DND-41 (cell line): ENCODE data around the gene EFHD2.

Source experiments
- ATAC-seq: fragments of 200-7000 bp; cut with Tn5 transposase; 3 replicates; pipeline ENCODE4 v1.9.1; 2021; ENCODE audit warnings: low read depth; ENCODE audit not compliant: insufficient read depth
- DNase-seq: peaks from one replicate; pipeline ENCODE4 v3.0.0-alpha.2; 2020
- H2AFZ ChIP-seq: 2 replicates; pipeline ENCODE4 v1.6.0; 2012; ENCODE audit warnings: low read depth, low read length
- H3K27ac ChIP-seq: 2 replicates; pipeline ENCODE4 v1.5.1; 2012; ENCODE audit warnings: low read length, inconsistent platforms
- H3K27me3 ChIP-seq: fragments of 200-600 bp; sonication (generic); 2 replicates; pipeline ENCODE4 v1.6.0; 2012; ENCODE audit warnings: low read length, mild to moderate bottlenecking, inconsistent platforms; ENCODE audit not compliant: insufficient read depth, poor library complexity
- H3K36me3 ChIP-seq: 2 replicates; pipeline ENCODE4 v1.5.1; 2012; ENCODE audit warnings: low read length, inconsistent platforms; ENCODE audit not compliant: insufficient read depth
- H3K4me1 ChIP-seq: 2 replicates; pipeline ENCODE4 v1.5.1; 2012; ENCODE audit warnings: mild to moderate bottlenecking, low read length; ENCODE audit not compliant: insufficient read depth
- H3K4me2 ChIP-seq: 2 replicates; pipeline ENCODE4 v1.6.0; 2012; ENCODE audit warnings: mild to moderate bottlenecking, moderate library complexity, low read length, inconsistent platforms; ENCODE audit not compliant: insufficient read depth
- H3K4me3 ChIP-seq, 2 experiments: fragments of 200-600 bp in 1 of 2; shearing (Covaris generic) in 1 of 2; 2 replicates each; pipeline ENCODE4 v1.5.1; 2012 to 2016; ENCODE audit warnings: inconsistent platforms in 2 of 2, low read length in 2 of 2, mild to moderate bottlenecking in 2 of 2, low read depth in 1 of 2, moderate library complexity in 1 of 2
- H3K79me2 ChIP-seq: 2 replicates; pipeline ENCODE4 v1.6.0; 2012; ENCODE audit warnings: low read length, inconsistent platforms; ENCODE audit not compliant: insufficient read depth
- H3K9ac ChIP-seq: 2 replicates; pipeline ENCODE4 v1.6.0; 2012; ENCODE audit warnings: low read depth, mild to moderate bottlenecking, inconsistent platforms, low read length, moderate library complexity
- H3K9me3 ChIP-seq: 2 replicates; pipeline ENCODE4 v1.5.1; 2012; ENCODE audit warnings: low read length, moderate library complexity, mild to moderate bottlenecking, inconsistent platforms; ENCODE audit not compliant: insufficient read depth, severe bottlenecking
- H4K20me1 ChIP-seq: 2 replicates; pipeline ENCODE4 v1.6.0; 2012; ENCODE audit warnings: low read length; ENCODE audit not compliant: insufficient read depth
- EZH2 ChIP-seq: IDR thresholded peaks from 3 replicates; pipeline ENCODE4 v1.6.1; 2012; ENCODE audit warnings: borderline replicate concordance, low read depth, mild to moderate bottlenecking, moderate library complexity, low read length, inconsistent platforms; ENCODE audit not compliant: severe bottlenecking
- TF ChIP-seq, protein P1 (sequence below): IDR thresholded peaks from 2 replicates; pipeline ENCODE4 v1.5.1; 2012; ENCODE audit warnings: borderline replicate concordance, low read length, moderate library complexity, mild to moderate bottlenecking; ENCODE audit not compliant: poor library complexity, severe bottlenecking; ENCODE audit errors: extremely low read depth

The EFHD2 gene

DNA sequence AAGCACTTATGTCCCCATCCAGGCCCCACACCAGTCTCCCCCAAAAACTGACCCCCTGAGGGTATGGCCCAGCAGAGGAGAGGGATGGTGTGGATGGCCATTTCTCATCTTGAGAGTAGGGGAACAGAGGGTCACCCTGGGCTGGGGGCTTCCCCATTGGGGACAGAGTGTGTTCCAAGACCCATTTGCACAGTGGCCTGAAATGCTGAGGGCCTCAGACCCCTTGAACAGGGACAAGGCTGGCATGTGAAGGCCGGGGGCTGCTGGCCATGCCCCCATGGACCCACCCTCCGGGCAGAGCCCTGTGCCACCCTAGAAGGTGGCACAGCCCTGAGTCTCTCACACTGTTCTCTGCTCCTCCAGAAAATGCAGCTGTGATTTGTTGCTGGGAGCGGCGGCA is 36.5 kb downstream of the EFHD2 start:
- no peaks in the 10 kb centered on the region for H3K9me3 ChIP-seq
- H3K79me2 ChIP-seq: no peaks in the 10 kb centered on the region
- no peaks in the 10 kb centered on the region for H3K36me3 ChIP-seq
- ATAC-seq (no peak), DNase-seq (no peak)
- H3K27ac ChIP-seq: no peak overlapping the region
- H3K9ac ChIP-seq: no peak overlapping the region
- no peak overlapping the region for H3K4me3 ChIP-seq
- TF ChIP-seq EZH2: no peak
- TF ChIP-seq, protein P1, sequence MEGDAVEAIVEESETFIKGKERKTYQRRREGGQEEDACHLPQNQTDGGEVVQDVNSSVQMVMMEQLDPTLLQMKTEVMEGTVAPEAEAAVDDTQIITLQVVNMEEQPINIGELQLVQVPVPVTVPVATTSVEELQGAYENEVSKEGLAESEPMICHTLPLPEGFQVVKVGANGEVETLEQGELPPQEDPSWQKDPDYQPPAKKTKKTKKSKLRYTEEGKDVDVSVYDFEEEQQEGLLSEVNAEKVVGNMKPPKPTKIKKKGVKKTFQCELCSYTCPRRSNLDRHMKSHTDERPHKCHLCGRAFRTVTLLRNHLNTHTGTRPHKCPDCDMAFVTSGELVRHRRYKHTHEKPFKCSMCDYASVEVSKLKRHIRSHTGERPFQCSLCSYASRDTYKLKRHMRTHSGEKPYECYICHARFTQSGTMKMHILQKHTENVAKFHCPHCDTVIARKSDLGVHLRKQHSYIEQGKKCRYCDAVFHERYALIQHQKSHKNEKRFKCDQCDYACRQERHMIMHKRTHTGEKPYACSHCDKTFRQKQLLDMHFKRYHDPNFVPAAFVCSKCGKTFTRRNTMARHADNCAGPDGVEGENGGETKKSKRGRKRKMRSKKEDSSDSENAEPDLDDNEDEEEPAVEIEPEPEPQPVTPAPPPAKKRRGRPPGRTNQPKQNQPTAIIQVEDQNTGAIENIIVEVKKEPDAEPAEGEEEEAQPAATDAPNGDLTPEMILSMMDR: no peak
- H3K27me3 ChIP-seq: no peaks in the 10 kb centered on the region
- no peak overlapping the region for H2AFZ ChIP-seq
- H3K4me1 ChIP-seq: no peaks in the 10 kb centered on the region
- 0 out of 2 replicates have a peak, but pooled peaks cover 4% of the 10 kb centered on the region for H4K20me1 ChIP-seq
- no peak overlapping the region for H3K4me2 ChIP-seq

DNA sequence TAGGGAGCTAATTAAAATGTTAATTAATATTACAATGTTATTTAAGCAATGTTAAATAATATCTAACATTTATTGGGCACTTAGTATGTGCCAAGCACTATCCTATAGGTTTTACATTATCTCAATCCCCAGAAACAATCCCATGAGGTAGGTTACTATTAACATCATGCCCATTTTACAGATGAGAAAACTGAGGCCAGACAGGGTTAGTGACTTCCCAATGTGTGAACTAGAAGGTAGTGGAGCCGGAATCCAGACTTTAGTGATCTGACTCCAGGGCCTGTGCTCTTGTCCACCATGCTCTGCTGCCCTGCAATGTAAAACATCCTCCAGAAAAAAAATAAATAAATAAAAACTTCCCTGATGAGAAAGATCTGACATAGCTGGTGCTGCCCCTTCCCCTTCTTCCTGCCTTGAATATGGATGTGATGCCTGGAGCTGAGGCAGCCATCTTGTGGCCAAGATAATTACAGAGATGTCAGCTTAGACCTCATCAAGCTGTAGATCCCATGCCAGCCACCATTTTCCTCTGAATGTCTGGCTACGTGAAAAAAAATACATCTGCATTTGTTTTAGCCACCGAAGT is 39.3 kb downstream of the EFHD2 start:
- no peaks in the 10 kb centered on the region for H3K4me1 ChIP-seq
- TF ChIP-seq EZH2: no peak
- TF ChIP-seq, protein P1: no peak
- no peak overlapping the region for H3K9ac ChIP-seq
- no peak overlapping the region for H2AFZ ChIP-seq
- no peak for DNase-seq
- H3K79me2 ChIP-seq: no peaks in the 10 kb centered on the region
- no peak for ATAC-seq
- H3K36me3 ChIP-seq: no peaks in the 10 kb centered on the region
- no peak overlapping the region for H3K4me3 ChIP-seq
- peaks cover 4% of the 10 kb centered on the region; the same call in 1 of the 2 replicates for H4K20me1 ChIP-seq
- H3K27ac ChIP-seq: no peak overlapping the region
- H3K9me3 ChIP-seq: no peaks in the 10 kb centered on the region
- H3K4me2 ChIP-seq: no peak overlapping the region
- no peaks in the 10 kb centered on the region for H3K27me3 ChIP-seq

DNA sequence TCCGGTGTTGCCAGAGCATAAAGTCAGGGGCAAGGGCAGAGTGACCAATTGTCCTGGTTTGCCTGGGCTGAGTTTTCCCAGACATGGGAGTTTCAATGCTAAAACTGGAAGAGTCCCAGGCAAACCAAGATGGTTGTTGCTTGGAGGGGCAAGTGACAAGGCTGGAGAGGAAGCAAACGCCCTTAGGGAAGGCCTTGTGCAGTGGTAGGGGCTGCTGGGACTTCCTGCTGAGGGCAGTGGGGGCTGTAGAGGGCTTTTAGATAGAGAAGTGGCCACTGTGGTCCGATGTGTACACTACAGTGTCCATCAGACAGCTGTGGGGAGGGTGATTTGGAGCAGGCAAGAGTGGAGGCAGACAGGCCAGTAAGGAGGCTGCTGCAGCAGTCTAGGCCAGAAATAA is 39.9 kb downstream of the EFHD2 start:
- Histone ChIP-seq H3K79me2 (no peaks in the 10 kb centered on the region), H4K20me1 (peaks cover under 1% of the 10 kb centered on the region; the same call in 1 of the 2 replicates), H3K4me3 (no peak overlapping the region), H3K9ac (no peak overlapping the region), H2AFZ (no peak overlapping the region), H3K27ac (no peak overlapping the region), H3K27me3 (no peaks in the 10 kb centered on the region), H3K9me3 (no peaks in the 10 kb centered on the region), H3K36me3 (no peaks in the 10 kb centered on the region), H3K4me2 (no peak overlapping the region), H3K4me1 (no peaks in the 10 kb centered on the region)
- DNase-seq (no peak), ATAC-seq (no peak)
- TF ChIP-seq, protein P1: no peak
- TF ChIP-seq EZH2: no peak
